IPS DF 4.7 (cell line): ENCODE measurements around the gene DCTN2.
"Not testable (repeated sequence)": the region's sequence is repeated elsewhere in the genome, so short reads cannot be mapped to it uniquely, and the experiment has no call there.

Experiments used
- DNase-seq: peaks from one replicate; pipeline ENCODE4 v3.0.0-alpha.2; 2013; ENCODE audit warnings: low spot score; ENCODE audit errors: extremely low read depth

The DCTN2 gene

GRCh38 chr12:57577981-57578758, 31.2 kb upstream of the DCTN2 start:
- no peak for DNase-seq

DNA sequence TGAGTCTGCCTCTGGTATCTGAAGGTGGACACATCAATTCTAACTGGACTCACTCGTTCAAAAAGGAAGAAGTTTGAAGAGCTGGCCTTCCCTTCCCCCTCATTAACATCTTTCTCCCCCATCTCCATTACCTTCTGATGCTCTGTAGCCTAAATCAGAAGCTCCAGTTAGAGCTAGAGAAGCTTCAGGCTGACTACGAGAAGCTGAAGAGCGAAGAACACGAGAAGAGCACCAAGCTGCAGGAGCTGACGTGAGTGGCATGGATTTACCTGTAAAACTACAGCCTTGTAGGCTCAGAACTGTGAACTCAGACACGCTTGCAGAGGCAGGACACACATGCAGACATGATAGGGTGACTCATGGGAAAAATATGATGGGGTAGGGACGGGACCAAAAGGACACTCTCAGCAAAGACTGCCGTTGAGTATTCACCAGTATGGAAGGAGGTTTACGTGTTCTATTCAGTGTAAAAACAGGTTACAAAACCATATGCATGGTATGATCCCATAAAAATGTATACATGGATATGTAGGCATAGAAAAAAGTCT, 29.7 kb upstream of the DCTN2 start:
- no peak for DNase-seq

DNA sequence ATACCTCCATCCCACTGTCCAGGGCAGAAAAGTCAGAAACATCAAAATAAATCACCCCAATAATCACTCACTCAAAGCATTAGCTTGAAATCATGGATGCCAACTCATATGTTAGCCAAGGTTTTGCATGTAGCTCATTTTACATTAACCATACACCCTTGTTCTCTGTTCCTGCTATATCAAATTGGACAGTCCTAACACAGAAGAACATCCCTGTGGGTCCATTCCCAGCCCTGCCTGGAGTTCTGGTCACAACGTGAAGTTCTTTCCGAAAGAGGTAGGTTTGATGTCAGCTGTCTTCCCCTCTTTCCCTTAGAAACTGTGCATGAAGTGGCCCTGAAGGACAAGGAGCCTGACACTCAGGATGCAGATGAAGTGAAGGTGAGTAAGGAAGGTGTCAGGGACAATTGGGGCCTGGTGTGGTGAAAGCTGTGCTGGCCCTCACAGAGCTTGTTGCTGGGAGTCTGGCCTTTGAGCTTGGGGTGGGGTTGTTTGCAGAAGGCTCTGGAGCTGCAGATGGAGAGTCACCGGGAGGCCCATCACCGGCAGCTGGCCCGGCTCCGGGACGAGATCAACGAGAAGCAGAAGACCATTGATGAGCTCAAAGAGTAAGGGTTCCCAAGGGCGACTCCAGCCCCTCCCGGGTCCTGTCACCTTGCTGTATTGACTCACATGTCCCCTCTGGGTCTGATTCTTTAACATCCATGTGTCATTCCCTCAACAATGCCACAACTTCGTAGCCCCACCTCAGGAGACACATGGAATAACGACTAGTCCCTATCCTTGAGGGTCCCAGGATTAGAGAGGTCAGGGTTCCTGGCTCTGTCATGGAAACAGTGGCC, 29.0 kb upstream of the DCTN2 start:
- DNase-seq, result no peak

DNA sequence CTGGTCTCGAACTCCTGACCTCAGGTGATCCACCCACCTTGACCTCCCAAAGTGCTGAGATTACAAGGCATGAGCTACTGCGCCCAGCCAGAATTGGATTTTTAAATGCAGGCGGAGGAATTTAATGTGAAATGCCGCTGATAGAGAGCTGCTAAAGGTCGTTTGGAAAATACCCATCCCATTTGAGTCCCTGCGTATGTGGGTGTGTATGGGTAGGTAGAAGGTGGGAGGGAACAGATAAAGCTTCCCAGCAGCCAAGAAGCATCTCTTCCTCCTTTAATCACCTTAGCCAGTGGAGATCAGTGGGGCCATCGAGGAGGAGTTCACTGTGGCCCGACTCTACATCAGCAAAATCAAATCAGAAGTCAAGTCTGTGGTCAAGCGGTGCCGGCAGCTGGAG, 27.8 kb upstream of the DCTN2 start:
- no peak for DNase-seq

DNA sequence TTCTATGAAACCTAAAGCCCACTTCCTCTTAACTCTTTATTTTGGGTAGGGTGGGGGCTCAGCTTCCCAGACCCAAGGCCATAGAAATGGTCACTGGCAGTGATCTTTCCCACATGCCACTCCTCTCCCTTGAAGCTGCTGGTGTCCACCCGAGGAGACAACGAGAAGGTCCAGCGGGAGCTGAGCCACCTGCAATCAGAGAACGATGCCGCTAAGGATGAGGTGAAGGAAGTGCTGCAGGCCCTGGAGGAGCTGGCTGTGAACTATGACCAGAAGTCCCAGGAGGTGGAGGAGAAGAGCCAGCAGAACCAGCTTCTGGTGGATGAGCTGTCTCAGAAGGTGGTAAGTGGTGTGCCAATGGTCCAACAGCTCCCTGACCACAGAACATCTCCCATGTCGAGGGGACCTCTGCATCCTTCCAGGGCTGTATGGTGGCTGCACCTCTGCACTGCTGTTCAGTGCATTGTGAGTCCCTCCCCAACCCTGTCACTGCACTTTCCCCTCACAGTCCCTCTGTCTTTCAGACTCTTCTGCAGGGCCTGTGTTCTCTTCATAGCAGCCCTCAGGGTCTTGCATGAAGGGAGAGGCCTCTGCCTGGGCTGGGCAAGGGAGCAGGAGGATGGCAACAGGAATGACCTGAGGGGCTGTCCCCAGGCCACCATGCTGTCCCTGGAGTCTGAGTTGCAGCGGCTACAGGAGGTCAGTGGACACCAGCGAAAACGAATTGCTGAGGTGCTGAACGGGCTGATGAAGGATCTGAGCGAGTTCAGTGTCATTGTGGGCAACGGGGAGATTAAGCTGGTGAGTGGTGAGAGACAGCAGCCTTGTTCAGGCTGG, 25.2 kb upstream of the DCTN2 start:
- DNase-seq, result no peak

DNA sequence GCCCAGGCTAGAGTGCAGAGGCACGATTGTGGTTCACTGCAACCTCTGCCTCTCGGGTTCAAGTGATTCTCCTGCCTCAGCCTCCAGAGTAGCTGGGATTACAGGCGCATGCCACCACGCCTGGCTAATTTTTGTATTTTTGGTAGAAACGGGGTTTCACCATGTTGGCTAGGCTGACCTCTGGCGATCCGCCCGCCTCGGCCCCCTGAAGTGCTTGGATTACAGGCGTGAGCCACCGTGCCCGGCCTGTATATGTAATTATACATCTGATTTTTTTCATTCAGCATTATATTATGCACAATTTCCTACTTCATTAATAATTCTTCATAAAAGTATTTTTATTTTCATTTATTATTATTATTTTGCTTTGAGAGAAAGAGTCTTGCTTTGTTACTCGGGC, 23.4 kb upstream of the DCTN2 start:
- not testable (repeated sequence) for DNase-seq

DNA sequence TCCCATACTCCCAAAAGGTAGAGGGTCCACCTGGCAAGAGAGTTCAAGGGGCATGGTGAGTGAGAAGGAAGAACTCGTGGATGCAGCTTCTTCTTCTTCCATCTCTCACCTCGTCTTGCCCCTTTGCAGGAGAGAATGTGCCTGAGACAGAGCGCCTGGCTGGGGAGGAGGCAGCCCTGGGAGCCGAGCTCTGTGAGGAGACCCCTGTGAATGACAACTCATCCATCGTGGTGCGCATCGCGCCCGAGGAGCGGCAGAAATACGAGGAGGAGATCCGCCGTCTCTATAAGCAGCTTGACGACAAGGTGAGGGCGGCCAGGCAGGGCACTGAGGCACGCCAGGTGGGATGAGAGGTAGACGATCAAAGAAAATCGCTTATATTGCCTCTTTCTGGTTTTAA, 22.9 kb upstream of the DCTN2 start:
- no peak for DNase-seq

DNA sequence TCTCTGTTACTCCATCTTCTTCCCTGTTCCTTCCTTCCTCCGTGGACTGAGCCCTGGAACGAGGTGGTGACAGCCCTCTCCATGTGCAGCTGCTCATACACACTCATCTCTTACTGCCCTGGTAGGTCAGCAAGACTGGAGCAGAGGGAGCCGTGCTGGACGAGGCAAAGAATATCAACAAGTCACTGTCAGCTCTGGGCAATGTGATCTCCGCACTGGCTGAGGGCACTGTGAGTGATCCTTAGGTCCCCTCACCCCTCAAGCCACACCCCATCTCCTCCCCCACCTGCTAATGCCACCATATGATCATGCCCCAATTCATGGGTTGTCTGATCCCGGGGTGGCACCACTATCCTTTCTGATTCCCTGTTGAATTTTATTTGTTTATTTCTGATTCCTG, 21.8 kb upstream of the DCTN2 start:
- no peak for DNase-seq

GRCh38 chr12:57564178-57564740, 17.3 kb upstream of the DCTN2 start:
- no peak for DNase-seq

DNA sequence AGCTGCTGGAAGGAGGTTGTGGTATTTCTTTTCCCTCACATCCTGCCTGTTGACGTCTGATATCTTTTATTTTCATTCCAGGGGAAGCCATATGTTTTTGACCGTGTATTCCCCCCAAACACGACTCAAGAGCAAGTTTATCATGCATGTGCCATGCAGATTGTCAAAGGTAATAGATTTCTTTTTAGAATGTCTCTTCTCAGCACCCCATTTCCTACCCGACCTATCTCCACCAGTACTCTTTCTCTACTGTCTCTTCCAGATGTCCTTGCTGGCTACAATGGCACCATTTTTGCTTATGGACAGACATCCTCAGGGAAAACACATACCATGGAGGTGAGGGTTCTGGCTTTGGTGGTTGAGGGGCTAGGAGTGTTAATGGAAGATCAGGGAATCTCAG, 16.4 kb upstream of the DCTN2 start:
- DNase-seq, result no peak

DNA sequence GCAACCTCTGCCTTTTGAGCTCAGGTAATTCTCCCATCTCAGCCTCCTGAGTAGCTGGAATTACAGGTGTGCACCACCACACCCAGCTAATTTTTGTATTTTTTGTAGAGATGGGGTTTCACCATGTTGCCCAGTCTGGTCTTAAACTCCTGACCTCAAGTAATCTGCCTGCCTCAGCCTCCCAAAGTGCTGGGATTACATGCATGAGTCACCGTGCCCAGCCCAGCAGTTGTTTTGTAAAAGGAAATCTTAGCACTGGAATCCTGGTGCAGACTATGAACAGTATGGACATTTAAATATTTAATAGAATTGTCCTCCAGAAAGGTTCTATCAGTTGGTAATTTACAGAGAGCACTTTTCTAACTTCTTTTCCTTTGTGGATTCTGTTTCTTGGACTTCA, 14.1 kb upstream of the DCTN2 start:
- not testable (repeated sequence) for DNase-seq

DNA sequence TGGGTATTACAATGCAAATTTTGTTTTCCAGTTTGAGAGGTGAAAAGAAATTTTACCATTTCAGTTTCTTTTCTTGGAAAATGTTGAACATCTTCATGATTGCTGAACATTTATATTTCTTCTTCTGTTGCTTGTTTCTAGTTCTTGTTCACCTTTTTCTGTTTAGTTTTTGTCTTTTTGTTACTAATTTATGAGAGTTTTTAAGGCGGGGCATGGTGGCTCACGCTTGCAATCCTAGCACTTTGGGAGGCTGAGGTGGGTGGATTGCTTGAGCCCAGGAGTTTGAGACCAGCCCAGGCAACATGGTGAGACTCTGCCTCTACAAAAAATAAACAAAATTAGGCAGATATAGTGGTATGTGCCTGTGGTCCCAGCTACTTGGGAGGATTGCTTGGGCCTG, 13.5 kb upstream of the DCTN2 start:
- no peak for DNase-seq

- DNase-seq, result no peak
Observed at GRCh38 chr12:57558864-57559263, 11.9 kb upstream of the DCTN2 start.

- no peak for DNase-seq
Observed at GRCh38 chr12:57554897-57555296, 7.9 kb upstream of the DCTN2 start.

- no peak for DNase-seq
Observed at GRCh38 chr12:57554453-57554852, 7.5 kb upstream of the DCTN2 start.

GRCh38 chr12:57553343-57554202, 6.6 kb upstream of the DCTN2 start:
- DNase-seq, result no peak

GRCh38 chr12:57552835-57553313, 5.9 kb upstream of the DCTN2 start:
- DNase-seq, result no peak

DNA sequence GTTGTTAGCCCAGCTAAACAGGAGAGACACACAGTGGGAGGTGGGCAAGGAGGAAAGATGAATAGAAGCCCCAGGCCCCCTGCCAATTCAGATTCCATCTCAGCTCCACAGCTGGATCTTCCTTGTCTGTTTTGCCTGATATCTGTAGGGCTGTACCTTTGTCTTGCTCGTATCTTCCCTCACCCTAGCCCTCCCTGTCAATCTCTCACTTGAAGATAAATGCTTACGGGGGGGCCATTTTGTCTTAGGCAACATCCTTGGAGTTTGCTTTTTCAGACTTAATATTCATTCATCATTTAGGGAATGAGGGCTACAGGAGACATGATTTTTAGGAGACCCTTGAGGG, 5.3 kb upstream of the DCTN2 start:
- DNase-seq, result no peak

DNA sequence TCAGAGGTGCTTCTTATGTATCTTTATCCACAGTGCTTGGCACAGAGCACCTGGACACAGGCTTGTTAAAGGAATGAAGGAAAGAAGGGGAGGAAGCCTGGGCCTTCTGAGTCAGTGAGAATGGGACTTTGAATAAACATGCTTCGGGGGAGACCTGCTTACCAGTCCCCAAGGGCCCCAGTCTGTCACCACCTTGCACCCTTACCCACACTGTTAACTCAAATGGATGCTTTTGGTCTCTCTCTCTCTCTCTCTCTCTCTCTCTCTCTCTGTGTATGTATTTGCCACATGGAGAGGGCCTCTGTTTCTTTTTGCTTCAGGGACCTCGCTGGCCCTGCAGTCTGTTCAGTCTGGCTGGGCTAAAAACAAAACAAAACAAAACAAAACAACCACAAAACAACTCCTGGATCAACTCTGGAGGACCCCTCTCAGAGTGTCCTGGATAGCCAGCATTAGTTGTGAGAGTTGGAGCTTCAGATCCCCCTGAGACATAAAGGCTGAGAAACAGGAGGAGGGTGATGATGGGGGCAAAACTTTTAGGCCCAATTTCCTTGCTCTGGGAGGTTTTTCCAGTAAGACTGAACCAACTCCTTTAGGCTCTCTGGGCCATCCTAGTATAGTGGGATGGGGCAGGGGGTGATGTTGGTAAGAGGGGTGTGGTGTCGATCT, 4.8 kb upstream of the DCTN2 start:
- DNase-seq, result no peak
